ENCODE results near the gene MINDY3. TPM values are rescaled to one million over a fixed set of nuclear protein-coding genes. Genes with fewer than 3 reads are reported as not detected.

The MINDY3 gene
- total RNA-seq, 1 experiment from 2014 or later, result 9.3 TPM

DNA sequence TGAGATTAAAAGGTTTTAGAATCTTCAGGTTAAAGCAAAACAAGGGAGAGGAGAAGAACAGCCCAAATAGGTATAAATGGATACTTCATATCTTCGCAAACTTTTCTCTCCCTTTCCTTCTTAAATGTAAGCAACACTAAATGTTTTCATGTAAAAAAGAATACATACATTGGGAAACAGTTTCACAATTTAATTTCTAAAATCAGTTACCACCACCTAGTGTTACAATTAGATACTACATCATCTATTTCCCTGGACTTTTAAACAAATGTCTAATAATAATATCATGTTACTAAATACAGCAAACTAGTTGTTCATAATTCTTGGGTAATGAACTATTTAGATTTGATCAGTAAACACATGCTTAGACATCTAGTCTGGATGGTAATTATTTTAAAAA, 35.8 kb downstream of the MINDY3 start:
- DNase-seq, result no peak
- H3K27me3 ChIP-seq, result no peaks in the 10 kb centered on the region

DNA sequence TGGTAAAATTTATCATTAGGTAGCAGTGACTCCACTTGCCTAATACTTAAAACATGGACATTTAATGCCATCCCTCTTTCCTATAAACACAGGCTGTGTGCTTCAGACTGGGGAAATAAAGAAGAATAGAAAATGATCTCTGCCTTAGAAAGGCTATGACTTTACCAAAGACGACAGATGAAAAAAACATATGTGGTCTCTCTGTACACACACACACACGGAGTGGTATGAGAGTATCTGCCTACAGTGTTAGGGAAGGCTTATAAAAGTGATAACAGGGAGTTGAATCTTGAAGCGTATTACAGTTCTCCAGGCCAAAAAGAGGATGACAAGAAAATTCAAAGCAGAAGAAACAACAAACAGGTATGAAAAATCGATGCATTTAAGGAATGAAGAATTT, 38.2 kb downstream of the MINDY3 start:
- Histone ChIP-seq H3K4me3 (no peak overlapping the region), H3K27me3 (no peaks in the 10 kb centered on the region), H3K36me3 (peaks cover 9% of the 10 kb centered on the region; the same call in 1 of the 2 replicates), H3K9me3 (no peaks in the 10 kb centered on the region)
- no peak for DNase-seq

More for the DNA sequence above, 35.8 kb downstream of the MINDY3 start:
- Histone ChIP-seq H3K4me3 (no peak overlapping the region), H3K9me3 (no peaks in the 10 kb centered on the region), H3K36me3 (peaks cover 9% of the 10 kb centered on the region; the same call in 1 of the 2 replicates)

DNA sequence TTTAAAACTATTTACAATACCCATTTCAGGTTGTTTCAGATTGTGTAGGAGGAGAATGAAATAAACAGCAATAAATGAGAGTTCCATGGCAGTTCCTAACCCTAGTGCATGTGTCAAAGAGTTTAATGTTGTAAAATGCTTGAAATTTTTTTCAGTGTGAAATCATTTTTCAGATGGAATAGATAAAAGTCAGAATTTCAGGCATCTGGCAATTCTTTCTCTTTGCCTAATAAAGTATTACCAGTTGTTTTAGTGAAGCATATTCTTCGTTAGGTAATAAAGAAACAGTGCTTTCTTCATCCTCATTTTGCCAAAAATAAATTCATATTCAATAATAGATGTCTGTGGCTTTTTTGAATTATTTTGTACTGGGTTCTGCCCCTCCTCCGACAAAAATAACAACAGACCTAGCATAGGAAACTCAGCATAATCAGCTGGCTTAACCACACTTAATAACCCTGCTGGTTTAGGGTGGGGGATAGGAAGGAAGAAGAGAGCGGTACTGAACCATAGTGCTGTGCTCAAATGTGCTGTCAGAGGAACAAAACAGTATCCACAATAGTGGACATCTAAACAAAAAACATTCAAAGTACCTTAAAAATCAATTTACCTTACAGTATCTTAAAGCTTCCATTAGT, 39.1 kb downstream of the MINDY3 start:
- Histone ChIP-seq H3K36me3 (peaks cover 9% of the 10 kb centered on the region; the same call in 1 of the 2 replicates), H3K27me3 (no peaks in the 10 kb centered on the region), H3K4me3 (no peak overlapping the region), H3K9me3 (no peaks in the 10 kb centered on the region)
- DNase-seq, result no peak

DNA sequence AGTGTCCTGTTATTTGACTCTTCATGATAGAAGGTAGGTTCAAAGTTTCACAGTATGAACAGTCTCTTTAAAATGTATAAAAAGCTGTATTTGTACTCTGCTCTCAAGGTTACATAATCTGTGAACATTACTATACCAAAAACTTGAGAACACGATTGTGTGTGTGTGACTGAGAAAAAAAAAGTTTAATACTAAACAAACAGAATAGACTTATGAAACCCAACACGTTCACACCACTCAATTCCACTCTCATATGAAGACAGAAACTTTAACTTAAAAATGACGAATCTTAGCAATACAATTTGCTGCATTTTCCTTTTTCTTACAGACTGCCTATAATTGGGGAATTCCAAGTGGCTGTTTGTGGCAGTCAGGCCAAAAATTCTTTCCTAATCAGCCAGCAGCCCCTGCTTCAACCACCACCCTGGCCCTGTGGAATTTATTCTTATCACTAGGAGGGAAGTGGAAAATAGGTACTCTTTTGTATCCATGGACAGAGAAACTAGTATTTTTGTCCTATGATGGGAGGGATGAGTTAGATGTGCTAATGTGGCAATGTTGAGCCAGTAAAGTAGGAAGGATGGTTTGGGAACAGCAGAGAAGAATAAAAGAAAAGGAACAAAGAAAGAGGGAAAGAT, 42.8 kb downstream of the MINDY3 start:
- Histone ChIP-seq H3K27me3 (no peaks in the 10 kb centered on the region), H3K36me3 (peaks cover 4% of the 10 kb centered on the region; the same call in 1 of the 2 replicates), H3K9me3 (no peaks in the 10 kb centered on the region), H3K4me3 (no peak overlapping the region)
- DNase-seq, result no peak

DNA sequence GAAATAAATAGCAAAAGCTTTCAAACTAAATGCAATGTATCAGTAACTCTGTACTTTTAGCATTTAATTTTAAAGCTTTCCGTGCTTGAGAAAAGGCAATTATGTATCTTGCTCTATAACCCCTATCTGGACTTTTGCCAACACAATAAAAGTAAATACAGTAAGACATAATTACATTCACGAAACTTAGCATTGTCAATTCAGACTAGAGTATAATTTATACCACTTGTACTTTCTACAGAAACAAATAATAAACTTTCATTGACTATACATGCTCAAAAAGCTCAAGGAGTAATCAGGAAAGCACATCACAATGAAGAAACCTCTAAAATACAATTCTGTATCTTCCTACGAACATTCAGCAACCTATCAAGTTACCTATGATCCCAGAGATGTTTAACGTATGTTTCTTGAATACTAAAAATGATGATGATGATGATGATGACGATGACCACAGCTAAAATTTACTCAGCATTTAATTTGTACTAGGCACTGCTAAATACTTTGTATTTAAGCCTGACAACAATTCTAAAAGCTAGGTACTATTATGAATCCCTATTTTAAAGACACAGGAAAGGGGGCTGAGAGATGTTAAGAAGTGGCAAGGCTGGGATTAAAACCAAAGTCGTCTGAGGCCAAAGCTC, 44.9 kb downstream of the MINDY3 start:
- DNase-seq, result no peak
- no peaks in the 10 kb centered on the region for H3K9me3 ChIP-seq

DNA sequence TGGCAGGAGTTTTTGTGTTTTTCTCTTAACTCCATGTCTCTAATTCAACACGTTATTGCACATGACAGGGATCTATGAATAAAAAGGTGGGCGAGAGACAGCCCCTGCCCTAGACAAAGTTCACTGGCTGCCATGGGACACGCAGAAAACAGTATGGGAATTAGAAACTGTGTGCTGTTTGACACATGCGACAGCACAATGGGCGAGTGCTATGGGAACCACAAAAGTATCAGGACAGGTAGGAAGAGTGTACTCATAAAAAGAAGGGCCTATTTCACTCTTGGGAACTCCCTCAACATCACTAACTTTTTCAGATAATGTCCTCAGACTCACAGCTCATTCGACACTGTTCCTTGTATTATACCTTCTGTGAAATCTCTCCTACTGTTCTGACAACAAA, 45.7 kb downstream of the MINDY3 start:
- H3K9me3 ChIP-seq, result no peaks in the 10 kb centered on the region
- H3K4me3 ChIP-seq, result no peak overlapping the region
- no peaks in the 10 kb centered on the region for H3K27me3 ChIP-seq
- no peak for DNase-seq
- 0 out of 2 replicates have a peak, but pooled peaks cover 4% of the 10 kb centered on the region for H3K36me3 ChIP-seq

More for the DNA sequence above, 44.9 kb downstream of the MINDY3 start:
- no peaks in the 10 kb centered on the region for H3K27me3 ChIP-seq
- H3K36me3 ChIP-seq, result 0 out of 2 replicates have a peak, but pooled peaks cover 4% of the 10 kb centered on the region
- H3K4me3 ChIP-seq, result no peak overlapping the region

DNA sequence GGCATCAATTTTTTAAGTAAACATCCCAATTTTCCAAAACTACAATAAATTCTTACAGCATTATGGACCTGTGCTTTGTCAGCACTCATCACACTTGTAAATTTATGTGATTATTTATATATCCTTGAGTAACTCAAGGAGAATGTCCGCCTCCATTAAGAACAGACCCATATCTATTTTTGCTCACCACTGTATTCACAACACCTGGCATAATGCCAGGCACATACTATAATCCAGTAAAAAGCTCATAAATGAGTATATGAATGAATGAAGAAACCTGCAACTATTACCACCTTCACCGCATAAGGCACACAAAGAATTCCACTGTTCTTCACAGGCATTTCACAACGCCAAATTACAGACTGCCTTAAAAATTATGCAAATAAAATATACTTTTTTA, 46.9 kb downstream of the MINDY3 start:
- 0 out of 2 replicates have a peak, but pooled peaks cover 4% of the 10 kb centered on the region for H3K36me3 ChIP-seq
- H3K4me3 ChIP-seq, result no peak overlapping the region
- H3K27me3 ChIP-seq, result no peaks in the 10 kb centered on the region
- no peaks in the 10 kb centered on the region for H3K9me3 ChIP-seq
- no peak for DNase-seq

DNA sequence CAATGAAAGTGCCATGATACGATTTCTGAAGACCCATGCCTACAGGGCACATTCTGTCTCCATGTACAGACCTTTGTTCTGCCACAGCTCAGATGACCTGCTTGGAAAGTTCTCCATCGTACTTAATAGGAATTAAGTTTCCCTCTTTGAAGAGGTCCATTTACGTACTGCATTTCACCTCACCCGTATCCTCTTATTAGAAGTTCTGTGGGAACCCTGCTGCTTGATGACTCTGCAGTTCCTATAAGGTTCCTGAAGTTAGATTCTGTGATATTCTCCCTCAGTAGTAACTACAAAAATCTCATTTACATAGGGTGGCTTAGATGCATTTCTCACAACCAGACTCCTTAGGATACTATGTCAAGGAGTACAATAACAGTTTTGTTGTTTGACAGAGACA, 50.9 kb downstream of the MINDY3 start:
- H3K36me3 ChIP-seq, result no peaks in the 10 kb centered on the region
- no peak overlapping the region for H3K4me3 ChIP-seq
- no peak for DNase-seq
- no peaks in the 10 kb centered on the region for H3K27me3 ChIP-seq
- no peaks in the 10 kb centered on the region for H3K9me3 ChIP-seq

DNA sequence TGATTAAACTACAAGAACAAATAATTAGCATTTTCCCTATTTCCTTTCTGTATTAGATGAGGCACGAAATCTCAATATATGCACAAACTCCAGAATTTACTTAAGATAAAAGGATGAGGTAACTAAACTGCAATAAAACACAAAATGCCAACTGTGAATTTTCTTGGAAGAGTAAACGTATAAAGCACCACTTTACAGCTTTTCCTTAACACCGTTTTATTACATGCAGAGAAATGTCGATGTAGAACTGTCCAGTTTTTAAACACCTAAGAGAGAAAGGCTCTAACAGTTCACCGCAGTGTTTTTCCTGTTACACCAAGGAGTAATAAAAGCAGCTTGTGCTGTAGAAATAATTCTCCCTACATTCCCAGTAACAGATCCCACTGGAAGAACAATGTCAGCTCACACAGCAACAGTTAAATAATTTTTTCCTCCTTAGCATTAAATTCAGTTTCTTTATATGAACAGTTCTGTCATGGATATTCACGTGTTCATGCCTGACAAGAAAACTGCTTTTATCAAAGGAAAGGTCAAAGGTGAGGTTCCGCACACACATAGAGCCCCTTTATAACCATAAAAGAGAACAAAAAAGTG, 52.0 kb downstream of the MINDY3 start:
- no peaks in the 10 kb centered on the region for H3K9me3 ChIP-seq
- no peak for DNase-seq
- H3K4me3 ChIP-seq, result no peak overlapping the region
- H3K27me3 ChIP-seq, result no peaks in the 10 kb centered on the region
- no peaks in the 10 kb centered on the region for H3K36me3 ChIP-seq

DNA sequence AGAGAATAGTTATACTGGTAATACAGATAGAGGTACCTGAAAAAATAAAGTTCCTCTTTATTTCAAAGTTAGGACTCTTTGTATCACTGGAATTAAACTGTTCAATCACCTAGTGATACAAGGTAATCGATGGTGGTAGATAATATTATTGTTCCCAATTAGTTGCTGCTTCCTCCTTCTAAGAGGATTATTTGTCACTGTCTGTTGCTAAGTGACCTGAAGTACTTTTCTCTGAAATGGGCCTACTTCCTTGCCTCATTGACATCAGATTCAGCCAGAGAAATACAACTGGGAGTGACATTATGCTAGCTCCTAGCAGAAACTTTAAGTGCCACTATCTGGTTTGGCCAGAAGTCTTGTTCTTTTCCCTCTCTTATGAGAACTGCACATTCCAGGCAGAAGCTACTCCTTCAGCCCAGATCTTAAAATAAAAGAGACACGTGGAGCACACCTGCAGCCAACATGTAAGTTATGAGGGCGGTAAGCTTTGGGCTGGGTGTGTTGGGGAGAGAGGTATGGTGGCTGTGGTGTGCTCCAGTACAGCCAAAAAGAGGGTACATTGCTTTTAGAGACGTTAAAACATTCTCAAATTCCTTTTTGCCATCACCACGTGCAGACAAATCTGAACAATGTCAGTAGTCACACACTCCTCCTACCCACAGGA, 54.8 kb downstream of the MINDY3 start:
- H3K4me3 ChIP-seq, result no peak overlapping the region
- no peaks in the 10 kb centered on the region for H3K9me3 ChIP-seq
- no peaks in the 10 kb centered on the region for H3K36me3 ChIP-seq
- no peaks in the 10 kb centered on the region for H3K27me3 ChIP-seq
- DNase-seq, result no peak

DNA sequence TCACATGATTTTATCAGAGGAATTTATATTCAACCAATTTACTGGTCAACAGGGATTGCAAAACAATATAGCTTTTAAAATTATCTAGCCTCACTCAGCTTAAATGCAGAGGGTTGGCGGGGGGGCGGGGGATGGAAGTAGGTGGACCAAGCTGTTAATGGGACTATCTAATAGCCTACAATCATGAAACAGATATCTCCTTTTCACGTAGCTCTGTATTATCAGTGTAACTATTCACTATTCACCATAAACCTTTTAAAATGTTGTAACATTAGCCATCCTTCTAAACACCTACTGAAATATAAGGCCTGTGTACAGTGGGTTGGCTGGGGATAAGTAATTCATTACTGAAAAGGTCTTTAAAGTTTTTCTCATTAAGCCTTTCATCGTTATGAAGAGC, 56.2 kb downstream of the MINDY3 start:
- Histone ChIP-seq H3K9me3 (no peaks in the 10 kb centered on the region), H3K27me3 (no peaks in the 10 kb centered on the region), H3K36me3 (0 out of 2 replicates have a peak, but pooled peaks cover 2% of the 10 kb centered on the region), H3K4me3 (no peak overlapping the region)
- no peak for DNase-seq

DNA sequence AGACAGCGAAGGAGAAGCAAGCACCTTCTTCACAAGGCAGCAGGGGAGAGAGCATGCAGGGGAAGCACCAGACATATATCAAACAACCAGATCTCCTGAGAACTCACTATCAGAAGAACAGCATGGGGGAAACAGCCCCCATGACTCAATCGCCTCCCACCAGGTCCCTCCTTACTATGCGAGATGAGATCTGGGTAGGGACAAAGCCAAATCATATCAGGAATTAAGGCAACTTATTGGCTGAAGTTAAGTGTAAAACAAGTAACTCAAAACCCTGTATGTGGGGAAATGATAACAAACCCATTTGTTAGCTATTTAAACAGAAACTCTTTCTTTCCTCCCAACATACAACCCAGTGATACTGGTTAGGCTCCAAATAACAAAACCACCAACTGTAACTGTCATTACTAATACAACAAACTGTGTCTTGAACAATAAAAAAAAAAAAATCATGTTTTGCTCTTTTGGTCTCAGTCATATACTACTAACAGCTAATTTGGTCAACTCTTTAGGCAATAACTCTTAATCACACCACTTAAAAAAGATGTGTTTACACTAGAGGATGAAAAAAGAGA, 57.8 kb downstream of the MINDY3 start:
- Histone ChIP-seq H3K36me3 (0 out of 2 replicates have a peak, but pooled peaks cover 2% of the 10 kb centered on the region), H3K4me3 (no peak overlapping the region), H3K9me3 (no peaks in the 10 kb centered on the region), H3K27me3 (no peaks in the 10 kb centered on the region)
- DNase-seq, result no peak

DNA sequence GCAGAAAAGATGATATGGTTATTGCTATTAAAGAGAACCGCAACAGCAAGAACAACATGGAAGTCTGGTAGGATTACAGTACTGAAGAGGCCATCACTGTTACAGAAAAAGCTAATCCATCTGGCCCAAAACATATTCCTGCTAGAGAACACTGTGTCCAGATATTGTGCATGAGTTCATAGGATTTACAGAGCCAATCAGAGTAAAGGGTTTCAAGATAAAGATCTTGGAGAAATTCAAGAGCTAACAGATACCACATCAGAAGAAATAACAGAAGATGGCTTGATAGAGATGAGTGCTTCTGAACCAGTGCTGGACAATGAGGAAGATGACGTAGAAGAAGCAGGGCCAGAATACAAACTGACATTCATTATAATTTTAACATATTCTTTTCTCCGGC, 58.7 kb downstream of the MINDY3 start:
- Histone ChIP-seq H3K36me3 (0 out of 2 replicates have a peak, but pooled peaks cover 2% of the 10 kb centered on the region), H3K4me3 (no peak overlapping the region), H3K9me3 (no peaks in the 10 kb centered on the region), H3K27me3 (no peaks in the 10 kb centered on the region)
- no peak for DNase-seq

DNA sequence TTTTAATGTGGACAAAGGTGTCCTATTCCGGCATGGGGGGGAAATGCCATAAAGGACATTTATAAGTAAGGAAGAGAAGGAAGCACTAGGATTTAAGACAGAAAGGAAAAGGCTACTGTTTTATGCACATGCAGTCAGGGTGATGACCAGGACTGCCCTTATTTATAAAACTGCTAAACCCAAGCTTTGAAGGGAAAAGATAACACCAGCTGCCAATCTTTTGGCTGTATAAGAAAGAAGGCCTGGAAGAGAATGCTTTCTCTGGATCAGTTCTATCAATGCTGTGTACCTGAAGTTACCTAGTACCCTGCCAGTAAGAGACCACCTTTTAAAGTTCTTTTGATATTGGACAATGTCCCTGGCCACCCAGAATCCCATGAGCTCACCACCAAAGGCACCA, 59.2 kb downstream of the MINDY3 start:
- Histone ChIP-seq H3K9me3 (no peaks in the 10 kb centered on the region), H3K36me3 (0 out of 2 replicates have a peak, but pooled peaks cover 2% of the 10 kb centered on the region), H3K4me3 (no peak overlapping the region), H3K27me3 (no peaks in the 10 kb centered on the region)
- DNase-seq, result no peak

DNA sequence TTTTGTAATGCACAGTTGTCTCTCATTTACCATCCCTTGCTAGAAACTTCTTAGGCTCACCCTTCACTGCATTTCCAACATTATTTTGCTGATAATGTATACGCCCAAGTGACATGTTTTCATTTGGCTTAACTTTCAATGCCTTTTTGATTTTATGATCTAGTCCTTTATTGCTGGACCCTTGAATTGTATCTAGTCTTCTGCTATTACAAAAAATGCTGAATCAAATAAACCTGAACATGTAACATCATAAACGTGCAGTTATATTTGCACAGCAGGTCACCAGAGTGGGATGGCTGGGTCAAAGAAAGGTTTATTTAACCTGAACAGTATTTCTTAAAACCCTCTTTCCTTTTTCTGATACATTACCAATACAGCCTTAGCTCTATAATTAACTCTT, 63.0 kb downstream of the MINDY3 start:
- H3K9me3 ChIP-seq, result no peaks in the 10 kb centered on the region

DNA sequence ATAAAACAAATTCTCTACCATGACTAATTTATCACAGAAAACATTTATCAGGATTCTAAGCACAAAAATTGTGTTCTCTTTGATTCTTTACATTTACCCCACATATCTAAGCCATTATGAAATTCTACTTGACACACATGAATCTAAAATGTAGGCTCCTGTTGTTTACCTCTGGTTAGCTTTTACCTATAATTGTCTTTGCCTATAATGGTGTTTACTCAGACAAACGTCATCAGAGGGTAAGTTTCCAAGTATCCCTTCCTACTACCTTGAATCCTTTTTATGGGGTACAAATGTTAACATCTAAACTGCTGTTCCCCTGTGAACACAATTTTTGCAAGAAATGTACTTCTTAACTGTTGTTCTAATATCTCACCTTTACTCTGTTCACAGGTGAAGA, 63.5 kb downstream of the MINDY3 start:
- DNase-seq, result no peak
- H3K27me3 ChIP-seq, result no peaks in the 10 kb centered on the region
- H3K9me3 ChIP-seq, result no peaks in the 10 kb centered on the region
- H3K36me3 ChIP-seq, result 0 out of 2 replicates have a peak, but pooled peaks cover 6% of the 10 kb centered on the region
- H3K4me3 ChIP-seq, result no peak overlapping the region

More for the DNA sequence above, 63.0 kb downstream of the MINDY3 start:
- no peaks in the 10 kb centered on the region for H3K27me3 ChIP-seq
- no peak for DNase-seq
- H3K36me3 ChIP-seq, result 0 out of 2 replicates have a peak, but pooled peaks cover 6% of the 10 kb centered on the region
- no peak overlapping the region for H3K4me3 ChIP-seq

Measured in MG63 (cell line).